Epidermal melanocyte (primary cell): ENCODE data around the gene ESPN.

Experiments
- DNase-seq: peaks from one replicate; pipeline ENCODE4 v3.0.0; 2011; ENCODE audit warnings: low spot score; ENCODE audit not compliant: insufficient read length

ESPN gene

GRCh38 chr1:6463120-6463412 is 38.5 kb downstream of the ESPN start:
- no peak for DNase-seq

DNA sequence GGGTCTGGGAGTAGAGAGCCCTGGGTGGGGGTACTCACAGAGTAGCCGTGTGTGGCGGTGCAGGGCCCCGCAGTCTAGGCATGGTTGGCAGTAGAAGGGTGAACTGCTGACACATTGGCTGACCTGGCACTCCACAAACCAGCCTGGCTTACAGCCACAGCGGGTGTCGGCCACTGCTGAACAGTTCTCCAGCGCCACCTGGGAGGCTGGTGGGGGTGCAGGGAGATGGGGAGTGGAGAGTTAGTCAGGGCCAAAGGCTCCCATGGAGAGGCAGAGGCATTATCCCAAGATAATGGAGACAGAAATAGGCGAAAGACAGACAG is 39.9 kb downstream of the ESPN start:
- no peak for DNase-seq

- no peak for DNase-seq
These were observed 40.3 kb downstream of the ESPN start for GRCh38 chr1:6464915-6465314.

DNA sequence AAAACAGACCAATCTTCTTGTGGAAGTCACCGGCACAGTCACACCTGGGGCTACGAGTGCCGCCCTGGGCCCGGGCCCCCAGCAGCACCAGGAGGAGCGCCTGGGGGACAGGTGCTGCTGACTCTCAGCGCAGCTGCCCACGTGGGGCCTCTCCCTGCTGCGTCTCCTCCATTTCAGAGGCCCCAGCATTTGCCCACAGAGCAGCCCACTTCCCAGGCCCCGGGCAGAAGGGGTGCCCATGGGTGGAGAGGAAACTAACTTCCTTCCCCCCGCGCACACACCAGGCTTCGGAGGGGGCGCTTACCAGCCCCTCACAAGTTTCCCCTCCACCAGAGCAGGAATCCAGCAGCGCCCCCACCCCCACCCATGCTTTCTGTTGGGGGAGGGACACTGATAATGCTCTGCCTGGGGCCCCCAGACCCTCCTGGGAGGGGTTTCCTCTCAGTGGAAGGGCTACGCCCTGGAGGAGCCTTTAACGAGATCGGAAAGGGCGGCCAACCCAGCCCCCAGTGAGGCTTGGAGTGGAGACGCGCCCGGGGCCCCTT is 41.0 kb downstream of the ESPN start:
- no peak for DNase-seq

- DNase-seq = no peak
These were observed 41.4 kb downstream of the ESPN start, which contains the start of gene TNFRSF25 for GRCh38 chr1:6466023-6466422. TNFRSF25 (minus strand) TSS chr1:6466173; CDS start chr1:6466107, 66 bp downstream.

DNA sequence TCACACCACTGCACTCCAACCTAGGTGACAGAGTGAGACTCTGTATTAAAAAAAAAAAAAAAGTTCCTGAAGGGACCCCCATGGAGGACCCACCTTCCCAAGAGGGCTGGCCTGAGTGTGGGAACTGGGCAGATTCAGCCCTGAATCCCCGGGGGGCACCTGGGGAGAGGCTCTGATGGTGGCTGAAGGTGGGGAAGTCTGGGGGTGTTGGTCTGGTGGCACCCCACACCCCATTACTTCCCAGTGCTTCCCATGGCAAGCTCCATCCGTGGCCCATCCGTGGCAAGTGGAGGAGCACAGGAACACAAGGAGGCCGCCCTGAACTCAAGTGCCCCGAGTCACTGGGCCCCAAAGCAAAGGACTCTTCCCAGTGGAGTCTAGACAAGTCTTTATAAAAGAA is 42.2 kb downstream of the ESPN start:
- DNase-seq = no peak

DNA sequence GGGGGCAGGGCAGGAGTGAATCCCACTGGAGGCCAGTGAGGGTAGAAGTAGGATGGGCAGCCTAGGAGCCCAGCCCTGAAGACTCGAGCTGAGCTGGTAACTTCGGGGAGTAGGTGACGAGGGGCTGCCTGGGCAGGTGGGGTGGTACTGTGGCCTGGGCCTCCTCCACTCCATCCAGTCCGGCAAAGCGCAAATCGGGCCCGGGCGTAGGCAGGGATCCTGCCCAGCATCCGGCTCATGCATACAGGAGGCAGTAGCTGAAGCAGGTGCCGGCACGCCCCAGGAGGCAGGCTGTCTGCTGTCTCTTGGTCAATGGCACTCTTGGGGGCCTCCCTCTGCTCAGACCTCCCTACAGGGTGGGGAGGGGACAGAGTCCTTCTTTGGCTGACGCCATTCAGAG is 42.6 kb downstream of the ESPN start:
- DNase-seq = no peak

DNA sequence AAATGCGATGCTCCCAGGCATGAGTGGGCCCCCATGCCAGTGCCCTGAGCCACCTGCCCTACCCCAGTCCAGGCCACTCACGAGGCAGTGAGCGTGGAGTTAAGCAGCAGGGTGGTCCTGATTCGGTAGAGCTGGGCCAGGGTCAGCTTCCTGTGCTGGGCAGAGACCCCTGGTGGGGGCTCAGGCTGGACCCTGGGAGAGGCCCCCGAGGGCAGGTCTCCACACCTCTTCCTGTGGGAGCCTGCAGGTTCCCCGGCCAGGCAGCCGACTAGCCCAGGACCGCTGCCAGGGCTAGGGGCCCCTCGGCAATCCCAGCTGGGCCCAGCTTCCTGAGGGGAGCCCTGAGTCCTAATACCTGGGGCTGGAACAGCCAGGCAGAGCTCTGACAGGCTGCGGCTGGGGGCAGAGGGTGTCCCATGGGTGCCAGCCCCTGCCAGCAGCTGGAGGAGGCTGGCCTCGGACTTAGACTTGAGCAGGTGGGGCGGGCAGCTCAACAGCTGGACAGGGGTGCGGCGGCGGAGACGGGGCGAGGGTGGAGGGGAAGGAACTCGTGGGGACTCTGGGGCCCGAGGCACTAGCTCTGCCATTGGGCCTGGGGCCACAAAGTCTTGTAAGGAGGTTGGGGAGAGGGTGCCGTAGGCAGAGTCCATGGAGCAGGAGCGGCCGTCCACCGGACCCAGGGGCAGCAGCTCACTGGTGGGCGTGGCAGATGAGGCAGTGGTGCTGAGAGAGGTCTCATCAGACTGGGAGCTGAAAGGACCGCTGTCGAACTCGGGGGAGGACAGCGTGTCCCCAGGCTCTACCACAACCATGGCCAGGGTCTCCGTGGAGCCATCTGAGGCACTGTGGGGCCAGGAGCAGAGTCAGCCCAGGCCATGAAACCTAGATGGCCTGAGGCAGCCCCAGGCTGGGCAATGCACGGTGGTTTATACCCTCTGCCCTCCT is 43.4 kb downstream of the ESPN start:
- DNase-seq = no peak

GRCh38 chr1:6468729-6469461 is 44.3 kb downstream of the ESPN start:
- DNase-seq = no peak

DNA sequence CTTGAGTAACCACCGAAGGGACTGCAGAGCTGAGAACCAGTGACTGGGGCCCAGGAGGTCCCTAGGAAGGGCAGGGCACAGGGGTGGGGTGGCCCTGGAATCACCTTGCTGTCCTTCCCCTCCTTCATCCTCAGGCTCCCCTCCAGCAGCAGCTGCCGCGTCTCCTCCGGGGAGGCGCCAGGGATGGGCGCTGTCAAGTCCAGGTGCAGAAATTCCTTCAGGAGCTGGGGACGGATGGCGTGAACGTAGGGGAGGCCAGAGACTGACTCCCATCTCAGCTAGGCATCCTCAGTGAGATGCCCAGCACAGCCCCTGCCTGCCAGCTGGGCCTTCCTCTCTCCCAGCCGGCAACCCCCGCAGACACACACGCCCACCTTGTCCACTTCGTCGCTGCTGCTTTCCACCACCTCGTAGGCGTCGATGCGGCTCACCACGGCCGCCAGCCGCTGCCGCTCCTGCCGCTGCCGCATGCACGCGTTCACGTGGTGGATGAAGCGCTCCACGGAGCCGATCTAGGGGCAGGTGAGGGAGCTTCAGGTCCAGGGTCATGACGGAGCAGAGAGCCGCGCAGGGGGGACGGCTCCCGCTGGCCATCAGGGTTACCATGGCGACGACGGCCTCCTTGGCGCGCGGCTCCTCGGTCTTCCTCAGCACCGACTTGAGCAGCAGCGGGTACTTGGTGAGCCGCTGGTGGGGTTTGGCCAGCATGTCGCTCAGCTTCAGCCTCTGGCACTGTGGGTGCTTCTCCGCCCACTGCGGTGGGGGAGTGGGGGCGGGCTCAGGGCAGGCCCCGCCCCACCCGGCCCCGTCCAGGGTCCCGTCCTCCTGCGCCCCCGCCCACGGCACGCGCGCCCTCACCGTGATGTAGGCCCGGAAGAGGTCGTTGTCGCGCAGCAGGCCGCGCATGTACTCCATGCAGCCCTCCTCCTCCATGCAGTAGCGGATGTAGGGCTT is 45.8 kb downstream of the ESPN start:
- DNase-seq = no peak

DNA sequence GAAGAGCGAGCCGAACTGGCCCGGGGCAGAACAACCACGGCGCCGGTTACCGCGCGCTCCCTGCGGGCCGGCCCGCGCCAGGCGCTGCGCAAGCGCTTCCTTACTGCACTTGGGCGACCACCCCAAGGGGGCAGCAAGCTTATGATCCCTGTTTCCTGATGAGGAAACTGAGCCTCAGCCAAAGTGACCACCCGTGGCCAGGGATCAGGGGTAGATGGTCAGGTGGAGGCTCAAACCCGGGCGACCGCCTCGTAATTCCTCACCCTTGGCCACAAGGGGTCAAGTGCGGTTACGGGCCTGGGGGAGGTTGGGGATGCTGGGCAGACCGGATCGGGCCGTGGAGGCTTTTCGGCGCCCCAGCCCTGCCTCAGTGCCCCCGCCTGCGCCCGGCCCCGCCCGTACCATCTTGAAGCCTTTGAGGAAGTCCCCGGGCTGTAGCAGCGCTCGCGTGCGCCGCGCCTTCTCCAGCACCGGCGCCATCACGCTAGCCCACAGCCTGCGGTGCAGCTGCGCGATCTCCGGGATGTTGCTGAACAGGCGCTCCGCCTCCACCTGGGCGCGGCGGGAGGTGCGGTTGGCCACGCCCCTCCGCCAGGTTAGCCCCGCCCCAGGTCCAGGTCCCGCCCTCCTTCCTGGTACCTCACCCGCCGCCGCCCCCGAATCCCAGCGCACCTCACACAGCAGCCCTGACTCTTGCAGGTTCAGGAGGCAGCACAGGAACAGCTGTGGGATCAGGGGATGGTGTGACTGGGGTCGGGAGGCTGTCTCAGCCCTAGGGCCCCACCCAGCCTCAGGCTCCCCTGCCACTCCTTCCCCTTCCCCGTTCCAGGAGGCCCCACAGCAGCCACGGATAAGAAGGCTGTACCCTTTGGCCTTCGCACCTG is 46.8 kb downstream of the ESPN start:
- no peak for DNase-seq

GRCh38 chr1:6471970-6472368 is 47.4 kb downstream of the ESPN start:
- DNase-seq = no peak

DNA sequence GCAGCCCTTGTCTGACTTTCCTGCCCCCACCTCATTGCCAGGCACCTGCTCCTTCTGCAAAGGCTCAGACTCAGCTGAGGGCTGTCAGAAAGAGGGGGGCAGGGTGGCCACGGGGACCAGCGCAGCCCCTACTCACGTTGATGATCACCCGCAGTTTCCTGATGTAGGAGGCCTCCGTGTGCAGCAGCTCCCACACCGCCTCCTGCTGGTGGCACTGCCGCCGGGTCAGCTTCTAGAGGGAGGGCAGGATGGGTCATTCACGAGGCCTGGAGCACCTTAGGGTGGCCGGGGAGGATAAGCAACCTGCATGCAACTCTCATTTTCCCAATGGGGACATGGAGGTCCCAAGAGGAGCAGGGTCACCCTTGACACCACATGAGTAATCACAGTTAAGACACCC is 47.8 kb downstream of the ESPN start:
- DNase-seq = no peak

DNA sequence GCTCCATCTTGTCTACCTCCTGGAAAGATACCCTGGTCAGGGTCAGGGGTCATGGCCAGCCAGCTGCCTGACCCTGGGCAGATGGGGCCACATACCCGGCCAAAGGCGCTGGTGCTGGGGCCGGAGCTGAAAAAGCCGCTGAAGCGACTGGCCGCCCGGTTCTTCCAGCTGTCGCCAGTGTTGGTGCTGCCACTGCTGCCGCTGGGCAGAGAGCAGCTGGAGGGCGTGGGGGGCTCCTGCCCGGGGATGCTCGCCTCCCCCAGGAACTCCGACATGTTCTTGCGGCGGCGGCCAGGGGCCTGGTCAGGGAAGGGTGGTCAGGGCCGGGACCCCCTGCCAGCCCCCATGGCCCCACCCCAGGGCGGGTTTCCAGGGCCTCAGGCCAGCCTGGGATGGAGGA is 48.6 kb downstream of the ESPN start:
- DNase-seq = no peak

GRCh38 chr1:6473974-6474814 is 49.6 kb downstream of the ESPN start:
- DNase-seq = no peak

DNA sequence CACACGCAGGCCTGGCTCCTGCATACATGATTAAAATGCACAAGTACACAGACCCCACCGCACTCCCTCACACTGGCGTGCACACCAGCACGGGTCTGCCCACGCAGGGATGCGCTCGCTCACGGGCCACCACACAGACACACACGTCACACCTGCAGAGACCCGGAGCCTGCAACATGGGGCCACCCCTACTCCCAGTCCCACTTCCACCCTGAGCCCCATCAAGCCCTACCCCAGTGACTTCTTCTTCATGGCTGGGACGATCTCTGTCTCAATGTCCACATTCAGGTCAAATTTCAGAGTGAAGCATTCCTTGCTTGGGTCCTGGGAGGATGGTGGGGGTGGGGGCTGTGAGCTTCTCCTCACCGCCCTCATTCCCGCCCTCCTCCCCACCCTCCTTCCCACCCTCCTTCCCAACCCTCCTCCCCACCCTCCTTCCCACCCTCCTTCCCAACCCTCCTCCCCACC is 50.3 kb downstream of the ESPN start:
- no peak for DNase-seq

- DNase-seq = peak; percentile 87
These were observed 51.0 kb downstream of the ESPN start for GRCh38 chr1:6475381-6476133.

GRCh38 chr1:6476483-6476882 is 51.9 kb downstream of the ESPN start:
- no peak for DNase-seq
